RPMI8226 (cell line): Measurements from ENCODE around the gene MALRD1.

ENCODE experiments used
- DNase-seq: peaks from one replicate; pipeline ENCODE4 v3.0.0-alpha.2; 2015

The MALRD1 gene

DNA sequence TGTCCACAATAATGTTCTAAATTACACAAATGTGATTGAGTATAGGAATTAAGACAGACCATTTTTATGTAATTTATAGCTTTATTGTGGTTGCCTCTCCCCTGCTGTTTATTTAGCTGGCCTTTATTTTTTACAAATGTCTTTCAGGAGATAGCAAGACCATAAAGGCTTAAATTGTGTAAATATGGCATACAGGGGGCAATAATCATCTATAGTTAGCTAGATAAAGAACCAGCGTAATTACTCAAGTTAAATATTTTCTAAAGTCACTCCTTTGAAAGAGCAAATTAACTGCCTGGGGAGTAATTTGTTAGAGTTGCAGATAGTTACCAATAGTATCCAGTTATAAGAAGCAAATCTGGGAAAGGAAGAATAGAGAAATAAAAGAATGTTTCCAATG lies at the start of gene MALRD1:
Gene MALRD1, plus strand, starts transcription at position 313 of the 400 bp plus-strand sequence. CDS start 138 bp downstream, outside the sequence.
- DNase-seq: no peak

DNA sequence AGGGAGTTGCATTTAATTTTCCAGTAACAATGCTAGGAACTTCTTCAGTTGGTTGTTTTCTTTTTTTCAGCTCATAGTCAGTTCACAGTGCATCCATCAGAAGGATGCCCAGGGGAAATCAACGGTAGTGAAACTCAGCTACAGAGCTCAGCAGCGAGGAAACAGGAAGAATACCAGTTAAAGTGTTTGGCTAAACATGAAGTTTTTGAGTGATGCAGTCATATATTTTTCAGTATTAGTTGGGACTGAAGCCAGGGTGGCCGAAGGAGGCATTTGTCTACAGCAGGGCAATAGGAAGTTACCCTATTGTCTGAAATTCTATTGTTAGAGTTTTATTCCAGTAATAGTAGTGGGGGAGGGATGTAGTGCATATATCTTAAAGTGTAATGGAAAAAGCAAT lies 45.3 kb upstream of the MALRD1 start:
- DNase-seq: no peak

GRCh38 chr10:19012111-19012510 lies 36.5 kb upstream of the MALRD1 start:
- no peak for DNase-seq

DNA sequence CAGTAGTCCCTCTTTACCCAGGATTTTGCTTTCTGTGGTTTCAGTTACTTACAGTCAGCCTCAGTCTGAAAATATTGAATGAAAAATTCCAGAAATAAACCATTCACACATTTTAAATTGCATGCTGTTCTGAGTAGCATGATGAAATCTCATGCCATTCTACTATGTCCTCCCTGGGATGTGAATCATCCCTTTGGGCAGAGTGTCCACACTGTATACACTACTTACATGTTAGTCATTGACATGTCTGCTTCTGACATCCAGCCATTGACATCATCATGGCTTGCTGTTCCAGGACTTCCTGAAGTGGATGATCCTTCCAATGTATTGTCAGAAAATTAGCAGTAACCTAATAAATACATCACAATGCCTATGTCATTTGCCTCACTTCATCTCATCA lies 34.6 kb upstream of the MALRD1 start:
- no peak for DNase-seq

DNA sequence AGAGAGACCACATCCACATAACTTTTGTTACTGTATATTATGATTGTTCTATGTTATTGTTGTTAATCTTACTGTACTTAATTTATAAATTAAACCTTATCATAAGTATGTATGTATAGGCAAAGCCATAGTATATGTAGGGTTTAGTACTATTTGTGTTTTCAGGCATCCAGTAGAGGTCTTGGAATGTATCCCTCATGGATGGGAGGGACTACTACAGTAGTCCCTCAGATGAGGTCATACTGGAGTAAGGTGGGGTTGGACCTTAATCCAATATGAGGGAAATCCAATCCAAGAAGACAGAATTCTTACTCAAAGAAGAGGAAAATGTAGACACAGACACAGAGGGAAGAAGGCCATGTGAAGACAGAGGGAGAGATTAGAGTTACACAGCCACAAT lies 34.1 kb upstream of the MALRD1 start:
- DNase-seq: no peak

DNA sequence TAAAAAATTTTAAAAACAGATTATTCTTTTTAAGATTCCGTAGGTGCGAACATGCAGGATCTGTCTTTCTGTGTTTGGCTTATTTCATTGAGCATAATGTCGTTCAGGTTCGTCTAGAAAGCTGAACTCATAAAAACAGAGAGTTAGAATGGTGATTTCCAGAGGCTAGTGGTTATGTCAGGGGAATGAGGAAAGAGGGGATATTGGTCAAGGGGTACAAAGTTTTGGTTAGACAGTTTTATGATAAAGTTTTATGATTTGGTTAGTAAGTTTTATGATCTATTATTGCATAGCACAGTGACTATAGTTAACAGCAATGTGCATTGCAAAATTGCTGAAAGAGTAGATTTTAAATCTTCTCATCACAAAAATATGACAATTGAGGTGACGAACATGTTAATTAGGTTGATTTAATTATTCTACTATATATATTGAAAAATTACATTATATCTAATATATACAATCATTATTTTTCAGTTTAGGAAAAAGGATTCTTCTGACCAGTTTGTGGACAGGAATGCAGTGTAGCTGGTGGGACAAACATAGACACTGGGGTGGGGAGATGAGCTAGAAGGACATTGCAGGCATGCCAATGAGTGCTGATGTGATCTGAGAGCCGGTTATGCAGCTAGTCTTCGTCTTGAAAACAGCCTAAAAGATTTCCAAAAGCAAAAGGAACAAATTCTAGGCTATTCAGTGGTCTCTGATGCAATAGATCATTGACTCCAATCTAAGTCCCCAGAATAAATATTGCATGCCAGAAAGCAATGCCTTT lies 31.3 kb upstream of the MALRD1 start:
- DNase-seq: no peak

DNA sequence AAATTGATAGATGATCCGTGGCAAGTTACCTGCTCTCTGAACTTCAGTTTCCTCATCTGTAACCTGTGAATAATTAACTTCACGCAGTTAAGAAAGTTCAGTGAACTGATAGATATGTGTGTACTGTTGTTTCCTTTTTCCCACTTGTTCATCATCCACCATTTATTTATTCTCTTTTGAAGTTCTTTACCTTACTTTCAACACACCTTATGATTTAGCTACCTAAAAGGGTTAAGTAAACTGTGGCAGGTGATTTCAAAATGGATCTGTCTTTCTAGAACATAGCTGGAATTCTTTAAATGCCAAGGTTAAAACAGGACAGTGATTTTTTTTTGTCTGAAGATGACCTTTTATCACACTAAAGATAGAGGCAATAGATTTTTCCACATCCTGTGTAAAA lies 27.4 kb upstream of the MALRD1 start:
- DNase-seq: no peak

DNA sequence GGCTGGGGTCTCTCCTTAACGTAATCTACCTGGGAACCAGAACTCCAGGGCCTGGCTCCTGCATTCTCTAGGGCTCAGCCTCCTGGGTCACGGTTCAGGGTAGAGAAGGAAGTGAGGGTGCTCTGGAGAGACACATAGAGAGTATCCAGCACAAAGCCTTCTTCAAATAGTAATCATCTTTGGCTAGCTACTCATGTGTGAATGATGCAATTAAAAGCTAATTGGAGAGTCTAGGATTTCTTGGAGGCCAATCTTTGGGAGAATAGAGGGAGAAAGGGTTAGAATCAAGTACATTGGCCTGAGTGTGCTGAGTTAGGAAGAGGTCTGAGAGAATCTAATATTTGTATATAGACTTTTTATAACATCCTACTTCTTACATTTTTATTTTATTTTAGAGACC lies 24.0 kb upstream of the MALRD1 start:
- no peak for DNase-seq

GRCh38 chr10:19031763-19032162 lies 16.8 kb upstream of the MALRD1 start:
- no peak for DNase-seq

- no peak for DNase-seq
Observed at GRCh38 chr10:19033741-19034140, 14.9 kb upstream of the MALRD1 start.

GRCh38 chr10:19041171-19041570 lies 7.4 kb upstream of the MALRD1 start:
- DNase-seq: no peak

GRCh38 chr10:19043431-19043830 lies 5.2 kb upstream of the MALRD1 start:
- DNase-seq: no peak

GRCh38 chr10:19046679-19047078 lies 1.9 kb upstream of the MALRD1 start:
- DNase-seq: no peak

- no peak for DNase-seq
Observed at GRCh38 chr10:19048891-19049290, 290 bp downstream of the MALRD1 start.

GRCh38 chr10:19049567-19049966 lies 966 bp downstream of the MALRD1 start:
- DNase-seq: no peak

- no peak for DNase-seq
Observed at GRCh38 chr10:19054289-19054835, 5.8 kb downstream of the MALRD1 start.

DNA sequence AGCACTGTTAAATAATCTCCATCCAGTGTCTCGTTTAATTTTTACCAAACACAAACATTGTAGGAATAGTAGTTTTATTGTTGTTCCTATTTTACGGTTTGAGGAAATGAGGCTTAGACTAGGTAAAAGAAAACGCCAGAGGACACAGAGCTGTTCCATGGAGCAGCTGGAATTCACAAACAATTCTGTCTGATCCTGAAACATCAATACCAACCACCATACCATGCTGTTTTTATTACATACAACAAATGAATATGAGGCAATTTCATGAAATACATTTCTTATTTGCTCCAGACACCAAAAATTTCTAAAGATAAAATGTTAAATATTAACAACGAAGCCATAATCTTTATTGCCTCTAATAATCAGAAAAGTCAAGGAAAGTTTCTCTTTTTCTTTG lies 9.4 kb downstream of the MALRD1 start:
- DNase-seq: no peak

DNA sequence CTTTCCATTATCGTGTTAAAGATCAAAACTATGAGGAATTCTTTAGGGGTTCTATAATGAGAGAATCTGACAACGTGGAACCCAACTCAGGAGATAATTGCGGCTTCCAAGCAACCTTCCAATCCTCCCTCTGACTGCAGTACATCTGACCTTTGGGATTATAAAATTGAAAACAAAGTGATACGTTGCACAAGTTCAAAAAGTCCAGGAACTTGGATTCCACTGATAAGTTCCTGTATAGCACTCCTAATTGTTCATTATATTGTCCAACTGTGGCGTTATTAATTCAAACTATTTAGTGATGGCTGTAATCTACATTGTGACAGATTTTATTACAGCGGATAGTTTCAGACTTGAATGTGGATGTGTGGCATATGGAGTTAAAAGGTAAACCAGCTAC lies 15.4 kb downstream of the MALRD1 start:
- no peak for DNase-seq

- DNase-seq: no peak
Observed at GRCh38 chr10:19071946-19072345, 23.3 kb downstream of the MALRD1 start.

DNA sequence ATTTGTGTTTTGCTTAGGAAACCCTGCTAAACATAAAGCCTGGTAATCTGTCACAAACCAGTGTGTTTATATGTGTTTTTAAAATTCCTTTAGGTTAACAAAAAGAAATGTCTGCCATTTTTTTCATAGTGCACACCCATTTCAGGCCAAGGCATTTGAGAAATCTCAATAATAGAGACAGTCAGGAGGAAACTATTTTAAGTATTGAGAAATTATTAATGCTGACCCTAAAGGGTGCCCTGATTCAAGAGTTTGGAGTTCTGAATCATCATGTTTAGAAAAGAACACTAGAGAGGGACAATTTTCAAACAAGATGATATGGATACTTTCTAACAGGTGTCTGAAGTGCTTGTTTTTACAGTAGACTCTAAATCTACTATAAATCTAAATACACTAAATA lies 28.7 kb downstream of the MALRD1 start:
- DNase-seq: no peak

DNA sequence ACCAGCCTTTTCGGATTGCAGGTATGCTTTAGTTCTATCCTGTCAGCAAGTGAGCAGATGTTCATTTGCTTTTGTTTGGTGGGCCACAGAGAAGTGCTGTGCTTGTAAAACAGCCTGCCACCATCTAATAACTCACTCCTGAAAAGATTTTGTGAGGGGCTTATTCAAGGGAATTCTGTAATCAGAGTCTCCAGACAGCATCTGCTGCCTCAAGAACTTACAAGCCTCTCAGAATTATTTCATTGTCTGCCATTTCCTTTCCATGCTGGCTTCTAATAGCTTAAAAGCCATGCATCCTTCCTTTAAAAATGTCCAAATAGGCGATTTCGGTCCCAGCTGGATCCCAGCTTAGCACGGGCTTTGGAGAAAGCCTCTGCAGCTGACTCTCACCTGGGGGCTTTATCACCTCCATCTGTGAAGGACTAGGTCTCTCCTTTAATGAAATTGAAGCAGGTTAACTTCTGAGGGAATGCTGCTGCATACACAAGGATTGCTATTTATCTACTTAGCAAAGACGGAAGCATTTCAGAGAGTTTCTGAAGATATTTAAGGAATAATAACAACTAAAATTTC lies 48.0 kb downstream of the MALRD1 start:
- no peak for DNase-seq

GRCh38 chr10:19097151-19097550 lies 48.5 kb downstream of the MALRD1 start:
- no peak for DNase-seq

DNA sequence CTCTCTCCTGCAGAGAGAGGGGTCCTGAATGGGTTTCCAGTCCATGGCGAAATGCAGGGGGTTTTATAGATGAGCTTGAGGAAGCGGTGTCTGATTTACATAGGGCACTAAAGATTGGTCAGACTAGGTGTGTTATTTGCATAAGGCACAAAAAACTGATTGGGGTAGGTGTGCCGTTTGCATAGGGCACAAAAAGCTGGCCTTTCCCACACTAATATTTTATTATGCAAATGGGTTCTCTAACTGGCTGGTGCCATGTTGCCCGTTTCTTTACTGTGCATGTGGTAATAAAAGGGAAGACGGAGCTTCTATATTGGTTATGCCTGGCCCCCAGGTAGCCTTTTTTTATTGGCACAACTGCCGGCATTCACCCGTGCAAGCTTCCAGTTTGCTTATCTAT lies 50.2 kb downstream of the MALRD1 start:
- no peak for DNase-seq

DNA sequence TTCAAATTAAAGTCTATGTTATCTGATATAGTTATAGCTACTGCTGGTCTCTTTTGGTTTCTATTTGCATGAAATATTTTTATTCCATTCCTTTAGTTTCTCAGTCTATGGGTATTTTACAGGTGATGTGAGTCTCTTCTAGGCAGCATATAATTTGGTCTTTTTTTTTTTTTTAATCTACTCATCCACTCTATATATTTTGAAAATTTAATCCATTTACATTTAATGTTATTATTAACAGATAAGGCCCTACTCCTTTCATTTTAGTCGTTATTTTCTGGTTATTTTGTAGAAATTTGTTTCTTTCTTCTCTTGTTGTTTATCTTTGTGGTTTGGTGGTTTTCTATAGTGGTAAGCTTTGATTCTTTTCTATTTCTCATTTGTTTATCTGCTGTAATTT lies 58.8 kb downstream of the MALRD1 start:
- no peak for DNase-seq
